Testis (tissue), 3 donors: ENCODE data around the gene CARMIL1. TPM values are rescaled to one million over a fixed set of nuclear protein-coding genes. Genes with fewer than 3 reads are reported as not detected.

Experiments used
- DNase-seq: peaks from one replicate; pipeline ENCODE4 v3.0.0-alpha.2; 2019
- H3K27ac ChIP-seq, 2 donors: fragments of 200-600 bp; sonication (generic); one replicate each; pipeline ENCODE4 v1.5.1; 2019
- H3K27me3 ChIP-seq: fragments of 200-600 bp; sonication (generic); one replicate; pipeline ENCODE4 v1.5.1; 2019
- H3K36me3 ChIP-seq: fragments of 200-600 bp; sonication (generic); one replicate; pipeline ENCODE4 v1.5.1; 2017; ENCODE audit warnings: low read depth; ENCODE audit errors: missing control alignments
- H3K4me1 ChIP-seq: fragments of 200-600 bp; sonication (generic); one replicate; pipeline ENCODE4 v1.5.1; 2019
- H3K4me3 ChIP-seq, 2 donors: fragments of 200-600 bp; sonication (generic); one replicate each; pipeline ENCODE4 v1.5.1; 2017 to 2019
- H3K9me3 ChIP-seq: fragments of 200-600 bp; sonication (generic); one replicate; pipeline ENCODE4 v1.5.1; 2017
- POLR2A ChIP-seq: fragments of 450-650 bp; IDR thresholded peaks from one replicate; pipeline ENCODE4 v1.6.1; 2017; ENCODE audit warnings: antibody characterized with exemption, mild to moderate bottlenecking, moderate library complexity
- WGBS, 2 donors: methylation state at CpG; one replicate each; pipeline ENCODE4 v1.1.5; 2018; 5-methylcytosine and 5-hydroxymethylcytosine counted together
- intact Hi-C: fragments of 100-400 bp; cut with DNase I; formaldehyde crosslinking; loops from one replicate; pipeline ENCODE4 v1.15.1; 2023; ENCODE audit warnings: low total_unique reads
- polyA plus RNA-seq: library from polyadenylated mRNA; stranded (reverse); fragments of 350-450 nt; fragmentation: Illumina TruSeq; extraction: RNeasy Lipid Tissue Mini Kit (QIAGEN cat#74804); gene quantifications from one replicate; pipeline ENCODE4 v1.2.3, GENCODE V29; 2014; ENCODE audit warnings: low read depth, low replicate concordance; ENCODE audit not compliant: insufficient read depth
- total RNA-seq, 2 donors: library from RNA; depleted of rRNA; stranded (reverse); fragments of >200 nt; gene quantifications; one replicate each; pipeline ENCODE4 v1.2.3, GENCODE V29; 2016
- TF ChIP-seq, protein P1 (sequence below), 3 experiments: fragments of 450-650 bp in 2 of 3; fragments of 200-600 bp in 1 of 3; sonication (generic) in 1 of 3; IDR thresholded peaks; one replicate each; pipeline ENCODE4 v1.5.1; 2016 to 2019; ENCODE audit warnings: antibody characterized with exemption in 3 of 3, mild to moderate bottlenecking in 2 of 3, moderate library complexity in 1 of 3

Gene CARMIL1
- total and polyA plus RNA-seq, 3 donors from 2014 or later = 39.4 to 120 (median 108) TPM

GRCh38 chr6:25497383-25498040 lies 218.3 kb downstream of the CARMIL1 start:
- no peak for TF ChIP-seq POLR2A
- no peaks in the 10 kb centered on the region for H3K4me1 ChIP-seq
- intact Hi-C loops = loop anchor here (10.0 kb wide), 1 partner anchor 233 kb away; no protein-coding TSS in a partner anchor
- WGBS, 2 donors = 87 to 91% methylated on average over 8 of the region's 8 CpGs
- H3K27ac ChIP-seq = no peak overlapping the region
- H3K9me3 ChIP-seq = no peaks in the 10 kb centered on the region
- DNase-seq = no peak
- no peaks in the 10 kb centered on the region for H3K27me3 ChIP-seq
- no peaks in the 10 kb centered on the region for H3K36me3 ChIP-seq
- H3K4me3 ChIP-seq = no peak overlapping the region

DNA sequence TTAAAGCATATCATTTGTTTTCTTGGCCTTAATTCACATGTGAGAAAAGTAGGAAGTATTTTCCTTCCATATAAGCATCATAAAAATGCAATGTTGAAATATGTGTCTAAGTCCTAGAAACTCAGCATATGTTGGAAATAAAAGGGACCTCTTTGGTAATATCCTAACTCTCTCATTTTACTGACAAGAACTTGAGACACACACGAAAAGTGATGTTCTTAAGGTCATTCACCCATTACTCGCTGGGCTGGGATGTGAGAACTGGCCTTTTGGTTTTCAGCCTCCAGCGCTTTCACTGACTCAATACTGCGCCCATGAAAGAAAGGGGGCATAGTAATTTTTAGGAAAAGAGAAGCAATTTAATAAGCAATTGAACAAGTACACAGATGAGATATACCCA lies 219.3 kb downstream of the CARMIL1 start:
- no peaks in the 10 kb centered on the region for H3K4me1 ChIP-seq
- no peaks in the 10 kb centered on the region for H3K9me3 ChIP-seq
- no peak for TF ChIP-seq POLR2A
- TF ChIP-seq, protein P1, sequence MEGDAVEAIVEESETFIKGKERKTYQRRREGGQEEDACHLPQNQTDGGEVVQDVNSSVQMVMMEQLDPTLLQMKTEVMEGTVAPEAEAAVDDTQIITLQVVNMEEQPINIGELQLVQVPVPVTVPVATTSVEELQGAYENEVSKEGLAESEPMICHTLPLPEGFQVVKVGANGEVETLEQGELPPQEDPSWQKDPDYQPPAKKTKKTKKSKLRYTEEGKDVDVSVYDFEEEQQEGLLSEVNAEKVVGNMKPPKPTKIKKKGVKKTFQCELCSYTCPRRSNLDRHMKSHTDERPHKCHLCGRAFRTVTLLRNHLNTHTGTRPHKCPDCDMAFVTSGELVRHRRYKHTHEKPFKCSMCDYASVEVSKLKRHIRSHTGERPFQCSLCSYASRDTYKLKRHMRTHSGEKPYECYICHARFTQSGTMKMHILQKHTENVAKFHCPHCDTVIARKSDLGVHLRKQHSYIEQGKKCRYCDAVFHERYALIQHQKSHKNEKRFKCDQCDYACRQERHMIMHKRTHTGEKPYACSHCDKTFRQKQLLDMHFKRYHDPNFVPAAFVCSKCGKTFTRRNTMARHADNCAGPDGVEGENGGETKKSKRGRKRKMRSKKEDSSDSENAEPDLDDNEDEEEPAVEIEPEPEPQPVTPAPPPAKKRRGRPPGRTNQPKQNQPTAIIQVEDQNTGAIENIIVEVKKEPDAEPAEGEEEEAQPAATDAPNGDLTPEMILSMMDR (IDR thresholded peaks at IDR 0.05) = no peak
- 86 to 90% methylated on average over 4 of the region's 4 CpGs for WGBS, 2 donors
- intact Hi-C loops = loop anchor here (10.0 kb wide), 1 partner anchor 234 kb away; no protein-coding TSS in a partner anchor
- H3K27ac ChIP-seq = no peak overlapping the region
- DNase-seq = no peak
- no peak overlapping the region for H3K4me3 ChIP-seq
- no peaks in the 10 kb centered on the region for H3K36me3 ChIP-seq
- H3K27me3 ChIP-seq = no peaks in the 10 kb centered on the region

- Histone ChIP-seq H3K36me3 (no peaks in the 10 kb centered on the region), H3K4me1 (no peaks in the 10 kb centered on the region)
- intact Hi-C loops = loop anchor here (10.0 kb wide), 1 partner anchor 235 kb away; no protein-coding TSS in a partner anchor
These were observed 220.6 kb downstream of the CARMIL1 start for GRCh38 chr6:25499615-25500235.

GRCh38 chr6:25503686-25504085 lies 224.5 kb downstream of the CARMIL1 start:
- no peak for TF ChIP-seq POLR2A
- TF ChIP-seq, protein P1 (IDR thresholded peaks at IDR 0.05) = no peak

More at GRCh38 chr6:25499615-25500235, 220.6 kb downstream of the CARMIL1 start:
- H3K9me3 ChIP-seq = no peaks in the 10 kb centered on the region
- 67 to 69% methylated on average over 3 of the region's 3 CpGs for WGBS, 2 donors
- DNase-seq = no peak
- no peak overlapping the region for H3K27ac ChIP-seq
- no peaks in the 10 kb centered on the region for H3K27me3 ChIP-seq
- no peak for TF ChIP-seq POLR2A
- no peak overlapping the region for H3K4me3 ChIP-seq

DNA sequence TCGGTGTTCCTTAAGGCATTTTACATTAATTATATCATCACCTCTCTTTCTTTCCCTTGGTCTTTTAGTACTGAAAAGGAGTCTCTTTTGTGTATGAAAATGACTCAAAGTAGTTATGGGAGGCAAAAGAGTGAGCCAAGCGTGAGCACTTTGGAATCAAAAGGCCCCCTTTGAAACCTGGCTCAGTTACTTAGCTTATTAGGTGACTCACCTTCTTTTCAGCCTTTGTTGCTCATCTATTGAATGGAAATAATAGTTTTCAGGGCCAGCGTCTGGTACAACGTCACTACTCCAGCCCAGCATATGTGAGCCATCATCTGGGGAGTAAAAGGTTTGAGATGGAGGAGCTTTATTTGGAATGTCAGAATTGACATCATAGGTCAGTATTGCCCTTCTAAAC lies 225.5 kb downstream of the CARMIL1 start:
- H3K27ac ChIP-seq = no peak overlapping the region
- 90 to 92% methylated on average over 4 of the region's 4 CpGs for WGBS, 2 donors
- no peaks in the 10 kb centered on the region for H3K36me3 ChIP-seq
- no peak for TF ChIP-seq POLR2A
- TF ChIP-seq, protein P1 (IDR thresholded peaks at IDR 0.05) = no peak
- no peaks in the 10 kb centered on the region for H3K9me3 ChIP-seq
- no peaks in the 10 kb centered on the region for H3K27me3 ChIP-seq
- no peak overlapping the region for H3K4me3 ChIP-seq
- intact Hi-C loops = no loop called here
- DNase-seq = no peak
- no peaks in the 10 kb centered on the region for H3K4me1 ChIP-seq

More at GRCh38 chr6:25503686-25504085, 224.5 kb downstream of the CARMIL1 start:
- 87 to 96% methylated on average over 6 of the region's 6 CpGs for WGBS, 2 donors
- no peaks in the 10 kb centered on the region for H3K9me3 ChIP-seq
- no peaks in the 10 kb centered on the region for H3K36me3 ChIP-seq
- DNase-seq = no peak
- no peaks in the 10 kb centered on the region for H3K27me3 ChIP-seq
- H3K4me3 ChIP-seq = no peak overlapping the region
- H3K4me1 ChIP-seq = no peaks in the 10 kb centered on the region
- intact Hi-C loops = no loop called here
- no peak overlapping the region for H3K27ac ChIP-seq
